Fibroblast of pulmonary artery (primary cell): ENCODE results near the gene CD79B.
A peak's percentile ranks its signal among the peaks of the same experiment; 100 is the strongest.
"Not testable (repeated sequence)": the region's sequence is repeated elsewhere in the genome, so short reads cannot be mapped to it uniquely, and the experiment has no call there.

Experiments
- DNase-seq: peaks from one replicate; pipeline ENCODE4 v3.0.0-alpha.2; 2010; ENCODE audit warnings: low read depth
- H3K4me3 ChIP-seq: replicated peaks from 2 replicates; pipeline ENCODE4 v1.5.1; 2011; ENCODE audit warnings: low read depth, mild to moderate bottlenecking, control low read depth, low read length, moderate library complexity
- TF ChIP-seq, protein P1 (sequence below): IDR thresholded peaks from 2 replicates; pipeline ENCODE4 v1.5.1; 2011; ENCODE audit warnings: mild to moderate bottlenecking, control low read depth, low read length, inconsistent platforms; ENCODE audit errors: missing control alignments

Gene CD79B

GRCh38 chr17:63889026-63889848 lies 42.9 kb downstream of the CD79B start:
- peak; percentile 37 for DNase-seq
- TF ChIP-seq, protein P1, sequence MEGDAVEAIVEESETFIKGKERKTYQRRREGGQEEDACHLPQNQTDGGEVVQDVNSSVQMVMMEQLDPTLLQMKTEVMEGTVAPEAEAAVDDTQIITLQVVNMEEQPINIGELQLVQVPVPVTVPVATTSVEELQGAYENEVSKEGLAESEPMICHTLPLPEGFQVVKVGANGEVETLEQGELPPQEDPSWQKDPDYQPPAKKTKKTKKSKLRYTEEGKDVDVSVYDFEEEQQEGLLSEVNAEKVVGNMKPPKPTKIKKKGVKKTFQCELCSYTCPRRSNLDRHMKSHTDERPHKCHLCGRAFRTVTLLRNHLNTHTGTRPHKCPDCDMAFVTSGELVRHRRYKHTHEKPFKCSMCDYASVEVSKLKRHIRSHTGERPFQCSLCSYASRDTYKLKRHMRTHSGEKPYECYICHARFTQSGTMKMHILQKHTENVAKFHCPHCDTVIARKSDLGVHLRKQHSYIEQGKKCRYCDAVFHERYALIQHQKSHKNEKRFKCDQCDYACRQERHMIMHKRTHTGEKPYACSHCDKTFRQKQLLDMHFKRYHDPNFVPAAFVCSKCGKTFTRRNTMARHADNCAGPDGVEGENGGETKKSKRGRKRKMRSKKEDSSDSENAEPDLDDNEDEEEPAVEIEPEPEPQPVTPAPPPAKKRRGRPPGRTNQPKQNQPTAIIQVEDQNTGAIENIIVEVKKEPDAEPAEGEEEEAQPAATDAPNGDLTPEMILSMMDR, result peak; percentile 50

GRCh38 chr17:63885119-63885518 lies 47.0 kb downstream of the CD79B start:
- H3K4me3 ChIP-seq, DNase-seq: not testable (repeated sequence)

More at GRCh38 chr17:63889026-63889848, 42.9 kb downstream of the CD79B start:
- not testable (repeated sequence) for H3K4me3 ChIP-seq

GRCh38 chr17:63882626-63883126 lies 49.5 kb downstream of the CD79B start:
- not testable (repeated sequence) for DNase-seq, H3K4me3 ChIP-seq

DNA sequence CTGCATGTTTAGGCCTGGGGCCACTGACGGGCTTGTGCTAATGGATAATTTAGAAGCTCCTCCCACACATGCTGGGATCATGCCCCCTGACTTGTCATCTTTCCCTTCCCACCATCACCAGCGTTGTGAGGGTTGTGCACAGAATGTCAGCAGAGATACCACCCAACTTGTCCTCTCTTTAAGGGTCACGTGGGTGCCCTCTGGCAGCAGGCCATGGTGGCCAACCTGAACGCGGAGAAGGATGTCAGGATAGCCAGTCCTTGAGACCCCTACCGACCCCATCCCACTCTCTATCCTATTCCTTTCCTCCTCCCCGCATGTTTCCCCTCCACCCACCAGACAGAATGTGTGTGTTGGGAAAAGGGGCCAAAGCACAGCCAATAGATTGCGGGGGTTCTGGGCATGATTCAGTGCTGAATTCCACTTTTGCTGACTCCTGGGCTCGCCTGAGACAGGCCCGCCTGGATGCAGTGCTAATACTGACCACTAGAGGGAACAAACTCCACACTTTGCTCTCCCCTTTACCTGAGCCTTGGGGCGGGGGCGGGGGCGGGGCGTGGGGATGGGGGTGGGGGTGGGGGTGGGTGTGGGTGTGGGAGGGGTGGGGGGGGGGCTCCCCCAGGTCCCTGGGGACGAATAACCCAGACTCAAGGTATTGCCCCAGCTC lies 50.1 kb downstream of the CD79B start, which contains the start of gene GH2:
TSS of gene GH2 (minus strand) at position 10 of the 667 bp plus-strand sequence. CDS start 143 bp downstream, outside the sequence.
- H3K4me3 ChIP-seq, result no peak within 1 kb of the TSS
- TF ChIP-seq, protein P1, result peak; percentile 64
- DNase-seq, result peak; percentile 53

DNA sequence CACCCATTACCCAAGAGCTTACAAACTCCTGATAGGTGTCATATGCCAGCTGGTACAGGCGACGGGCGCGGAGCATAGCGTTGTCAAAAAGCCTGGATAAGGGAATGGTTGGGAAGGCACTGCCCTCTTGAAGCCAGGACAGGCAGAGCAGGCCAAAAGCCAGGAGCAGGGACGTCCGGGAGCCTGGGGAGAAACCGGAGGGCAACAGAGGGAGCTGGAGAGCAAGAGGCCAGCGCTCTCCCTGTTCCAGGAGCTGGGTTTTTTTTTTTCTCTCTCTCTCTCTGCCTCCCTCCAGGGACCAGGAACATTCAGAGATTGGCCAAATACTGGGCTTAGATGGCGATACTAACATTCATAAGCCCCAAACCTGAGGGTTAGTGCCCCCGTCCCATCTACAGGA lies 50.8 kb downstream of the CD79B start:
- not testable (repeated sequence) for DNase-seq, H3K4me3 ChIP-seq
- TF ChIP-seq, protein P1, result peak; percentile 0

- H3K4me3 ChIP-seq, result no peak overlapping the region
- DNase-seq, result no peak
- TF ChIP-seq, protein P1, result no peak
These were observed 51.4 kb downstream of the CD79B start for GRCh38 chr17:63880706-63881105.
